Left cardiac atrium (tissue), 4 donors: ENCODE data around the gene NRXN2. TPM values are rescaled to one million over a fixed set of nuclear protein-coding genes. Genes with fewer than 3 reads are reported as not detected.

ENCODE experiments used
- ATAC-seq, 2 donors: fragments of 200-7000 bp; cut with Tn5 transposase; one replicate each; pipeline ENCODE4 v1.9.1; 2020; ENCODE audit warnings: mild to moderate bottlenecking in 2 of 2, moderate library complexity in 2 of 2
- DNase-seq: peaks from one replicate; pipeline ENCODE4 v3.0.0-alpha.2; 2020
- intact Hi-C, 2 donors: fragments of 100-400 bp; cut with DNase I; formaldehyde crosslinking; loops; one replicate each; pipeline versions ENCODE4 v1.14.1 to v1.15.1; 2022 to 2023
- total RNA-seq, 2 donors: library from RNA; stranded (reverse); fragmentation: NEBNext Ultra II Directional; extraction: Animal tissue kit (Norgen Biotek cat#: 25700); gene quantifications; one replicate each; pipeline ENCODE4 v1.2.1, GENCODE V29; 2021
- donor health status: DM: no; HTN: yes; CAD: no.
- donor health status: DM: no; HTN: yes; CAD: no; lungs with severe emphysema.
- donor health status: DM: yes; HTN: yes; CAD: no.
- donor health status: Dilated cardiomyopathy.

The NRXN2 gene
- total RNA-seq, 2 donors from 2014 or later: 3.9 to 4.0 TPM

- DNase-seq: peak; percentile 93
- intact Hi-C loops: no loop called here
- ATAC-seq: peak; percentile 67 to 85
Measured at GRCh38 chr11:64745521-64746328, 22.7 kb upstream of the NRXN2 start.

GRCh38 chr11:64745189-64745520, 22.2 kb upstream of the NRXN2 start:
- intact Hi-C loops: no loop called here
- DNase-seq (peak; percentile 84), ATAC-seq (peak; percentile 9 to 10)

- intact Hi-C loops: no loop called here
- DNase-seq (peak; percentile 36), ATAC-seq (no peak)
Measured at GRCh38 chr11:64744544-64745188, 21.7 kb upstream of the NRXN2 start.

- ATAC-seq (peak; percentile 38 to 42), DNase-seq (peak; percentile 84)
- intact Hi-C loops: no loop called here
Measured at GRCh38 chr11:64743591-64744543, 20.9 kb upstream of the NRXN2 start, which contains the start of gene RASGRP2. Gene RASGRP2, minus strand, starts transcription at chr11:64744142. Its CDS starts 1,276 bp downstream, at chr11:64742866.

GRCh38 chr11:64742889-64743590, 20.0 kb upstream of the NRXN2 start:
- intact Hi-C loops: no loop called here
- DNase-seq (peak; percentile 84), ATAC-seq (peak; percentile 51)

GRCh38 chr11:64742087-64742888, 19.3 kb upstream of the NRXN2 start:
- DNase-seq: peak; percentile 61
- peak; percentile 2 to 3 for ATAC-seq
- intact Hi-C loops: no loop called here

GRCh38 chr11:64741375-64742086, 18.5 kb upstream of the NRXN2 start:
- DNase-seq: no peak
- ATAC-seq: no peak
- intact Hi-C loops: no loop called here

GRCh38 chr11:64739871-64740270, 16.9 kb upstream of the NRXN2 start:
- DNase-seq (no peak), ATAC-seq (no peak)
- intact Hi-C loops: no loop called here

GRCh38 chr11:64736654-64737053, 13.7 kb upstream of the NRXN2 start:
- no peak for DNase-seq
- intact Hi-C loops: no loop called here
- ATAC-seq: no peak

- DNase-seq (no peak), ATAC-seq (no peak)
Measured at GRCh38 chr11:64735725-64736259, 12.8 kb upstream of the NRXN2 start.

GRCh38 chr11:64734811-64735724, 12.1 kb upstream of the NRXN2 start:
- ATAC-seq (no peak), DNase-seq (no peak)
- intact Hi-C loops: no loop called here

More at GRCh38 chr11:64735725-64736259, 12.8 kb upstream of the NRXN2 start:
- intact Hi-C loops: no loop called here

GRCh38 chr11:64731601-64732000, 8.6 kb upstream of the NRXN2 start:
- ATAC-seq (no peak), DNase-seq (no peak)

GRCh38 chr11:64729851-64730382, 6.9 kb upstream of the NRXN2 start:
- peak in 1 of 2 donors; percentile 50 for ATAC-seq
- DNase-seq: no peak

More at GRCh38 chr11:64731601-64732000, 8.6 kb upstream of the NRXN2 start:
- intact Hi-C loops: no loop called here

GRCh38 chr11:64728757-64729365, 5.9 kb upstream of the NRXN2 start:
- intact Hi-C loops: no loop called here
- DNase-seq (no peak), ATAC-seq (no peak)

More at GRCh38 chr11:64729851-64730382, 6.9 kb upstream of the NRXN2 start:
- intact Hi-C loops: no loop called here

- ATAC-seq: no peak
- no peak for DNase-seq
- intact Hi-C loops: no loop called here
Measured at GRCh38 chr11:64726867-64727530, 4.0 kb upstream of the NRXN2 start.
